ENCODE data around the gene TMEM187. TPM values are rescaled to one million over a fixed set of nuclear protein-coding genes. Genes with fewer than 3 reads are reported as not detected.

TMEM187 gene
- total RNA-seq, 1 donor from 2014 or later: 2.4 TPM

- H3K36me3 ChIP-seq: no peaks in the 10 kb centered on the region
- peaks cover under 1% of the 10 kb centered on the region for H3K79me2 ChIP-seq (ENCODE audit: low read depth)
- Mint-ChIP-seq H3K9me3 (peaks cover 3% of the 10 kb centered on the region), H3K4me1 (peaks cover 13% of the 10 kb centered on the region), H3K36me3 (no peaks in the 10 kb centered on the region), H3K27ac (no peak overlapping the region), H3K4me3 (no peak overlapping the region), H3K27me3 (ENCODE audit: insufficient read depth, low read depth) (peaks cover 2% of the 10 kb centered on the region)
- H3K4me2 ChIP-seq: no peak overlapping the region
- no peak overlapping the region for H3K4me3 ChIP-seq
- no peaks in the 10 kb centered on the region for H3K27me3 ChIP-seq
- H4K20me1 ChIP-seq (ENCODE audit: low read depth): no peaks in the 10 kb centered on the region
- no peak overlapping the region for H2AFZ ChIP-seq (replicated peaks)
- TF ChIP-seq EZH2 (IDR thresholded peaks at IDR 0.05): no peak
- H3K4me1 ChIP-seq: no peaks in the 10 kb centered on the region
- no peak for DNase-seq (ENCODE audit: low spot score)
- no peaks in the 10 kb centered on the region for H3K9me3 ChIP-seq (ENCODE audit: low read depth)
- no peak overlapping the region for H3K27ac ChIP-seq
- peaks cover 5% of the 10 kb centered on the region for H3F3A ChIP-seq (ENCODE audit: low read depth)
- H3K9ac ChIP-seq: no peak overlapping the region
Measured at GRCh38 chrX:153939573-153939972, 33.0 kb upstream of the TMEM187 start.

GRCh38 chrX:153941336-153942252, 31.0 kb upstream of the TMEM187 start:
- Mint-ChIP-seq H3K36me3 (no peaks in the 10 kb centered on the region), H3K27me3 (ENCODE audit: insufficient read depth, low read depth) (peaks cover 4% of the 10 kb centered on the region), H3K9me3 (no peaks in the 10 kb centered on the region), H3K4me3 (no peak overlapping the region), H3K27ac (no peak overlapping the region), H3K4me1 (peaks cover 16% of the 10 kb centered on the region)
- no peak overlapping the region for H3K4me2 ChIP-seq
- no peaks in the 10 kb centered on the region for H3F3A ChIP-seq (ENCODE audit: low read depth)
- H3K27ac ChIP-seq: no peak overlapping the region
- no peaks in the 10 kb centered on the region for H3K9me3 ChIP-seq (ENCODE audit: low read depth)
- no peaks in the 10 kb centered on the region for H3K27me3 ChIP-seq
- no peaks in the 10 kb centered on the region for H3K79me2 ChIP-seq (ENCODE audit: low read depth)
- TF ChIP-seq EZH2phosphoT487 (IDR thresholded peaks at IDR 0.05) (no peak), EZH2 (IDR thresholded peaks at IDR 0.05) (no peak), CTCF (IDR thresholded peaks at IDR 0.05) (no peak)
- no peaks in the 10 kb centered on the region for H3K4me1 ChIP-seq
- H2AFZ ChIP-seq (replicated peaks): no peak overlapping the region
- H3K36me3 ChIP-seq: no peaks in the 10 kb centered on the region
- no peak overlapping the region for H3K4me3 ChIP-seq
- no peak overlapping the region for H3K9ac ChIP-seq
- DNase-seq (ENCODE audit: low spot score): peak; percentile 26
- no peaks in the 10 kb centered on the region for H4K20me1 ChIP-seq (ENCODE audit: low read depth)

- no peaks in the 10 kb centered on the region for H3K79me2 ChIP-seq (ENCODE audit: low read depth)
- no peak for TF ChIP-seq CTCF (IDR thresholded peaks at IDR 0.05)
- TF ChIP-seq EZH2 (IDR thresholded peaks at IDR 0.05): no peak
- TF ChIP-seq EZH2phosphoT487 (IDR thresholded peaks at IDR 0.05): no peak
- no peak within 1 kb of the TSS for H3K9ac ChIP-seq
- H3K27me3 ChIP-seq: no peaks in the 10 kb centered on the region
- Mint-ChIP-seq H3K27ac (no peak within 1 kb of the TSS), H3K36me3 (peaks cover 4% of the 10 kb centered on the region), H3K4me3 (peak within 1 kb of the TSS; percentile 71), H3K4me1 (peaks cover 27% of the 10 kb centered on the region), H3K9me3 (no peaks in the 10 kb centered on the region), H3K27me3 (ENCODE audit: insufficient read depth, low read depth) (peaks cover 5% of the 10 kb centered on the region)
- no peak within 1 kb of the TSS for H2AFZ ChIP-seq (replicated peaks)
- no peaks in the 10 kb centered on the region for H4K20me1 ChIP-seq (ENCODE audit: low read depth)
- peak within 1 kb of the TSS; percentile 64 for H3K4me2 ChIP-seq
- H3K4me3 ChIP-seq: peak within 1 kb of the TSS; percentile 17
- no peaks in the 10 kb centered on the region for H3K9me3 ChIP-seq (ENCODE audit: low read depth)
- peaks cover 6% of the 10 kb centered on the region for H3K4me1 ChIP-seq
- no peaks in the 10 kb centered on the region for H3K36me3 ChIP-seq
- H3K27ac ChIP-seq: no peak within 1 kb of the TSS
- peaks cover 18% of the 10 kb centered on the region for H3F3A ChIP-seq (ENCODE audit: low read depth)
- DNase-seq (ENCODE audit: low spot score): peak; percentile 76
Measured at GRCh38 chrX:153944140-153944799, 28.3 kb upstream of the TMEM187 start, which contains the start of gene RENBP. TSS of gene RENBP (minus strand) at chrX:153944643. CDS start at chrX:153944610, 33 bp downstream.

All from neural progenitor cell (in vitro differentiated cells).